Keratinocyte (primary cell): Measurements from ENCODE around the gene RGPD3. TPM values are rescaled to one million over a fixed set of nuclear protein-coding genes. Genes with fewer than 3 reads are reported as not detected.
"Not testable (repeated sequence)": the region's sequence is repeated elsewhere in the genome, so short reads cannot be mapped to it uniquely, and the experiment has no call there.

Source experiments
- DNase-seq: peaks from one replicate; pipeline ENCODE4 v3.0.0-alpha.2; 2011; ENCODE audit warnings: low read depth, missing footprints, low spot score
- FAIRE-seq: peaks from 2 replicates; lab custom pipeline; 2011; peaks lifted over from hg19 to GRCh38; lab: Jason Lieb, UNC
- H2AFZ ChIP-seq: 2 replicates; pipeline ENCODE4 v1.6.0; 2012; ENCODE audit warnings: low read length, control low read depth, inconsistent platforms; ENCODE audit not compliant: control insufficient read depth
- H3K27ac ChIP-seq: 2 replicates; pipeline ENCODE4 v1.5.1; 2011; ENCODE audit warnings: low read length; ENCODE audit not compliant: control insufficient read depth, insufficient read depth
- H3K27me3 ChIP-seq: 3 replicates; pipeline ENCODE4 v1.6.0; 2011; ENCODE audit warnings: low read length; ENCODE audit not compliant: control insufficient read depth, insufficient read depth; ENCODE audit errors: extremely low read depth
- H3K36me3 ChIP-seq, 2 experiments: 2 replicates in 1 of 2; 3 replicates in 1 of 2; pipeline ENCODE4 v1.5.1; 2011; ENCODE audit warnings: low read length in 2 of 2, mild to moderate bottlenecking in 1 of 2; ENCODE audit not compliant: control insufficient read depth in 2 of 2, insufficient read depth in 2 of 2; ENCODE audit errors: extremely low read depth in 1 of 2
- H3K4me1 ChIP-seq: 3 replicates; pipeline ENCODE4 v1.5.1; 2011; ENCODE audit warnings: low read length; ENCODE audit not compliant: control insufficient read depth, insufficient read depth; ENCODE audit errors: extremely low read depth
- H3K4me2 ChIP-seq: 3 replicates; pipeline ENCODE4 v1.6.0; 2011; ENCODE audit warnings: low read depth, low read length; ENCODE audit not compliant: control insufficient read depth, insufficient read depth; ENCODE audit errors: extremely low read depth
- H3K4me3 ChIP-seq, 3 experiments: fragments of 200-600 bp in 1 of 3; sonication (generic) in 1 of 3; 2 replicates in 2 of 3; 3 replicates in 1 of 3; pipeline ENCODE4 v1.5.1; 2011 to 2016; ENCODE audit warnings: low read length in 3 of 3, mild to moderate bottlenecking in 3 of 3, control low read depth in 2 of 3, inconsistent platforms in 1 of 3, low read depth in 1 of 3, mixed read lengths in 1 of 3, mixed run types in 1 of 3, moderate library complexity in 1 of 3; ENCODE audit not compliant: control insufficient read depth in 2 of 3, insufficient read depth in 2 of 3; ENCODE audit errors: extremely low read depth in 1 of 3
- H3K79me2 ChIP-seq: 2 replicates; pipeline ENCODE4 v1.6.0; 2012; ENCODE audit warnings: low read length; ENCODE audit not compliant: control insufficient read depth, insufficient read depth
- H3K9ac ChIP-seq: 3 replicates; pipeline ENCODE4 v1.6.0; 2011; ENCODE audit warnings: low read length; ENCODE audit not compliant: control insufficient read depth, insufficient read depth; ENCODE audit errors: extremely low read depth
- H3K9me1 ChIP-seq: 3 replicates; pipeline ENCODE4 v1.6.0; 2011; ENCODE audit warnings: low read length; ENCODE audit not compliant: control insufficient read depth, insufficient read depth; ENCODE audit errors: extremely low read depth
- H3K9me3 ChIP-seq: 2 replicates; pipeline ENCODE4 v1.5.1; 2012; ENCODE audit warnings: low read depth, low read length; ENCODE audit not compliant: control insufficient read depth
- H4K20me1 ChIP-seq: 3 replicates; pipeline ENCODE4 v1.6.0; 2011; ENCODE audit warnings: low read length; ENCODE audit not compliant: control insufficient read depth, insufficient read depth; ENCODE audit errors: extremely low read depth
- EZH2 ChIP-seq: IDR thresholded peaks from one replicate; pipeline ENCODE4 v1.6.1; 2012; ENCODE audit warnings: inconsistent platforms, mild to moderate bottlenecking, low read length, moderate library complexity
- dilution Hi-C: fragments of 300-500 bp; cut with MboI; formaldehyde crosslinking; loops from one replicate; pipeline ENCODE4 v1.7.0; 2020; ENCODE audit warnings: low sequenced_read_pairs; ENCODE audit not compliant: extremely low pct_ligation_motif_present
- polyA plus RNA-seq, 5 experiments: library from polyadenylated mRNA; depleted of rRNA in 3 of 5; stranded (reverse) in 3 of 5; stranded (forward) in 1 of 5; unstranded in 1 of 5; fragments of >200 nt; gene quantifications; 1 replicate in 1 of 5; 2 replicates in 3 of 5; 3 replicates in 1 of 5; pipeline versions ENCODE4 v1.2.1 to v1.2.3, GENCODE V29; 2011 to 2012; ENCODE audit warnings: missing spikeins in 2 of 5, low read depth in 1 of 5, low replicate concordance in 1 of 5
- TF ChIP-seq, protein P1 (sequence below), 3 experiments: IDR thresholded peaks in 1 of 3; conservative IDR thresholded peaks in 1 of 3; optimal IDR thresholded peaks in 1 of 3; 2 replicates in 2 of 3; 3 replicates in 1 of 3; pipeline versions ENCODE3 to v1.5.1; 2011; ENCODE audit warnings: low read length in 3 of 3, mild to moderate bottlenecking in 3 of 3, moderate library complexity in 2 of 3, control low read depth in 1 of 3, inconsistent platforms in 1 of 3; ENCODE audit not compliant: insufficient read depth in 2 of 3; ENCODE audit errors: extremely low read depth in 1 of 3

Gene RGPD3
- polyA plus RNA-seq, 1 donor (not counting 4 experiments of a cell fraction or from before 2014, with no cell fraction given), result 0.09 TPM

- Histone ChIP-seq H2AFZ (no peak overlapping the region), H3K9ac (no peak overlapping the region)
- no peak for FAIRE-seq
These were observed 48.2 kb upstream of the RGPD3 start for GRCh38 chr2:106516436-106516835.

GRCh38 chr2:106514827-106515226 is 46.6 kb upstream of the RGPD3 start:
- H3K4me2 ChIP-seq, H2AFZ ChIP-seq, H3K4me1 ChIP-seq, H3K9me1 ChIP-seq, DNase-seq, H3K36me3 ChIP-seq, H3K27me3 ChIP-seq, FAIRE-seq, H3K9ac ChIP-seq, H3K27ac ChIP-seq, H3K79me2 ChIP-seq, H3K9me3 ChIP-seq, dilution Hi-C loops, H3K4me3 ChIP-seq, H4K20me1 ChIP-seq: not testable (repeated sequence)

More at GRCh38 chr2:106516436-106516835, 48.2 kb upstream of the RGPD3 start:
- no peaks in the 10 kb centered on the region for H3K4me1 ChIP-seq
- H3K79me2 ChIP-seq, result no peaks in the 10 kb centered on the region
- no peak overlapping the region for H3K4me2 ChIP-seq
- H3K27me3 ChIP-seq, result no peaks in the 10 kb centered on the region
- dilution Hi-C loops, result no loop called here
- H3K27ac ChIP-seq, result no peak overlapping the region
- no peak overlapping the region for H3K4me3 ChIP-seq
- H4K20me1 ChIP-seq, result no peaks in the 10 kb centered on the region
- no peak for TF ChIP-seq EZH2
- TF ChIP-seq, protein P1, sequence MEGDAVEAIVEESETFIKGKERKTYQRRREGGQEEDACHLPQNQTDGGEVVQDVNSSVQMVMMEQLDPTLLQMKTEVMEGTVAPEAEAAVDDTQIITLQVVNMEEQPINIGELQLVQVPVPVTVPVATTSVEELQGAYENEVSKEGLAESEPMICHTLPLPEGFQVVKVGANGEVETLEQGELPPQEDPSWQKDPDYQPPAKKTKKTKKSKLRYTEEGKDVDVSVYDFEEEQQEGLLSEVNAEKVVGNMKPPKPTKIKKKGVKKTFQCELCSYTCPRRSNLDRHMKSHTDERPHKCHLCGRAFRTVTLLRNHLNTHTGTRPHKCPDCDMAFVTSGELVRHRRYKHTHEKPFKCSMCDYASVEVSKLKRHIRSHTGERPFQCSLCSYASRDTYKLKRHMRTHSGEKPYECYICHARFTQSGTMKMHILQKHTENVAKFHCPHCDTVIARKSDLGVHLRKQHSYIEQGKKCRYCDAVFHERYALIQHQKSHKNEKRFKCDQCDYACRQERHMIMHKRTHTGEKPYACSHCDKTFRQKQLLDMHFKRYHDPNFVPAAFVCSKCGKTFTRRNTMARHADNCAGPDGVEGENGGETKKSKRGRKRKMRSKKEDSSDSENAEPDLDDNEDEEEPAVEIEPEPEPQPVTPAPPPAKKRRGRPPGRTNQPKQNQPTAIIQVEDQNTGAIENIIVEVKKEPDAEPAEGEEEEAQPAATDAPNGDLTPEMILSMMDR (optimal IDR thresholded peaks at IDR 0.05 in 1 of 3, IDR thresholded peaks at IDR 0.05 in 1 of 3, conservative IDR thresholded peaks at IDR 0.05 in 1 of 3; ENCODE audit: extremely low read depth in 1 of 3, insufficient read depth in 2 of 3, low read length in 3 of 3), result no peak
- no peaks in the 10 kb centered on the region for H3K36me3 ChIP-seq
- DNase-seq, result no peak
- H3K9me1 ChIP-seq, result no peaks in the 10 kb centered on the region
- H3K9me3 ChIP-seq, result no peaks in the 10 kb centered on the region

DNA sequence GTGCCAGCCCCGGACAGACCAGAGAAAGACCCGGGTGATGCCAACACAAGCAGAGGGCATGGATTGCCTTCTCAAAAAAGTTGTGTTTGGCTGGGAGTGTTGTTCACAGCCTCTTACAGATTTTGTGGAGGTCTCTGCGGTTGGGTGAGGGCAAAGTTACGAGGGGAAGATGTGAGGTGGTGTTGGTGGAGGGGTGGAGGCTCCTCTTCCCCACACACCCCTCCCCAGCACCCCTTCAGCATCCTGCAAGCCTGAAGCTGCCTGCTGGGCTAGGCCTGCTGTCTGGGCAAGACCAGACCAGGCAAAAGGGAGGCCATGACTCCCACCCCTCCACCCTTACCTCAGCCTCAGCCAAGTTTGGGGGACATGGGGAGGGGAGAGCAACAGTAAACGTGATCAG is 45.2 kb upstream of the RGPD3 start:
- H3K27ac ChIP-seq, H2AFZ ChIP-seq, H3K79me2 ChIP-seq, DNase-seq, FAIRE-seq, H3K9me1 ChIP-seq, H3K4me1 ChIP-seq, dilution Hi-C loops, H3K9ac ChIP-seq, H4K20me1 ChIP-seq, H3K27me3 ChIP-seq, H3K36me3 ChIP-seq, H3K4me3 ChIP-seq, H3K4me2 ChIP-seq, H3K9me3 ChIP-seq: not testable (repeated sequence)

DNA sequence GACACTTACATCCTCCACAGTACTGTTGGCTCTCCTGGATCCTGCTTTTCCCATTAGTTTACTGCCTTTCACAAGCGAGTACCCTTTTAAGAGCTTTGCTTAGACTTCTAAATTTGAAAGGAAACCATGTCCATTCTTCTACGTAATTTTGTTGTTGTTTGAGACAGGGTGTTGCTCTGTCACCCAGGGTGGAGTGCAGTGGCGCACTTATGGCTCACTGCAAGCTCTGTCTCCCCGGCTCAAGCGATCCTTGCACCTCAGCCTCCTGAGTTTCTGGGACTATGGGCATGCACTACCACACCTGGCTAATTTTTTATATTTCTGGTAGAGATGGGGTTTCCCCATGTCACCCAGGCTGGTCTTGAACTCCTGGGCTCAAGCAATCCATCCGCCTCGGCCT is 43.7 kb upstream of the RGPD3 start:
- Histone ChIP-seq H2AFZ (peak overlapping the region; percentile 74), H3K27ac (peak overlapping the region; percentile 26), H3K4me2 (peak overlapping the region; percentile 51)
- H3K36me3 ChIP-seq, H3K9me3 ChIP-seq, DNase-seq, H3K4me3 ChIP-seq, H3K27me3 ChIP-seq, H3K79me2 ChIP-seq, H3K9me1 ChIP-seq, H3K4me1 ChIP-seq, H4K20me1 ChIP-seq, dilution Hi-C loops, FAIRE-seq, H3K9ac ChIP-seq: not testable (repeated sequence)
